Measurements from ENCODE around the gene ZACN. TPM values are rescaled to one million over a fixed set of nuclear protein-coding genes. Genes with fewer than 3 reads are reported as not detected.

ZACN gene
- total RNA-seq, 1 experiment from 2014 or later = 0.34 TPM

- H3K9me3 Mint-ChIP-seq (ENCODE audit: unreplicated experiment) = no peaks in the 10 kb centered on the region
- CTCF ChIA-PET = interaction anchor here (0.5 to 1.0 kb wide), 3 partner anchors 27 to 224 kb away, joined by 3 to 12 read pairs (median 3); partner anchors contain the start of gene WBP2
- BruUV-seq (replicated peaks) = no TSS peak
- no peak overlapping the region for H3K4me3 Mint-ChIP-seq (ENCODE audit: unreplicated experiment)
- H3K4me3 ChIP-seq (ENCODE audit: low read depth, low read length) = no peak overlapping the region
- no peak for TF ChIP-seq CTCF (IDR thresholded peaks at IDR 0.05; ENCODE audit: insufficient read depth in 1 of 2, low read depth in 1 of 2, low read length in 1 of 2, severe bottlenecking in 1 of 2, unreplicated experiment in 1 of 2)
- H3K9me3 ChIP-seq = no peaks in the 10 kb centered on the region
- no peaks in the 10 kb centered on the region for H3K4me1 ChIP-seq
- DNase-seq = no peak
- no peaks in the 10 kb centered on the region; the same call in none of the 2 replicates for H3K27me3 ChIP-seq (replicated peaks; ENCODE audit: control insufficient read depth, insufficient read depth, low read length)
- peaks cover 73% of the 10 kb centered on the region for H3K36me3 Mint-ChIP-seq (ENCODE audit: insufficient read depth, unreplicated experiment)
- peaks cover 9% of the 10 kb centered on the region for H3K4me1 Mint-ChIP-seq (ENCODE audit: low read depth, unreplicated experiment)
- peaks cover 21% of the 10 kb centered on the region for H3K27me3 Mint-ChIP-seq (ENCODE audit: insufficient read depth, unreplicated experiment)
- H3K27ac Mint-ChIP-seq (ENCODE audit: unreplicated experiment) = no peak overlapping the region
- intact Hi-C loops (cut with micrococcal nuclease; ENCODE audit: unreplicated experiment) = no loop called here
- POLR2A ChIA-PET = no interaction called here
- no peaks in the 10 kb centered on the region; the same call in 1 of the 2 replicates for H3K36me3 ChIP-seq (ENCODE audit: control insufficient read depth, insufficient read depth, low read length)
Measured at GRCh38 chr17:76079535-76079955, 563 bp downstream of the ZACN start.

GRCh38 chr17:76079956-76080767, 1.2 kb downstream of the ZACN start:
- CTCF ChIA-PET = interaction anchor here (0.9 to 1.0 kb wide), 3 partner anchors 26 to 184 kb away, joined by 3 to 4 read pairs (median 3); partner anchors contain the start of gene TRIM65
- Histone ChIP-seq H3K36me3 (ENCODE audit: control insufficient read depth, insufficient read depth, low read length) (peaks cover under 1% of the 10 kb centered on the region), H3K27me3 (replicated peaks; ENCODE audit: control insufficient read depth, insufficient read depth, low read length) (no peaks in the 10 kb centered on the region; the same call in none of the 2 replicates), H3K4me1 (no peaks in the 10 kb centered on the region), H3K9me3 (no peaks in the 10 kb centered on the region), H3K4me3 (ENCODE audit: low read depth, low read length) (no peak overlapping the region)
- H3K4me1 Mint-ChIP-seq (ENCODE audit: low read depth, unreplicated experiment) = peaks cover 3% of the 10 kb centered on the region
- no peak overlapping the region for H3K4me3 Mint-ChIP-seq (ENCODE audit: unreplicated experiment)
- intact Hi-C loops (cut with micrococcal nuclease; ENCODE audit: unreplicated experiment) = no loop called here
- no peak overlapping the region for H3K27ac Mint-ChIP-seq (ENCODE audit: unreplicated experiment)
- peaks cover 16% of the 10 kb centered on the region for H3K27me3 Mint-ChIP-seq (ENCODE audit: insufficient read depth, unreplicated experiment)
- no peak for DNase-seq
- H3K36me3 Mint-ChIP-seq (ENCODE audit: insufficient read depth, unreplicated experiment) = peaks cover 69% of the 10 kb centered on the region
- no TSS peak for BruUV-seq (replicated peaks)
- POLR2A ChIA-PET = no interaction called here
- TF ChIP-seq CTCF (IDR thresholded peaks at IDR 0.05; ENCODE audit: insufficient read depth in 1 of 2, low read depth in 1 of 2, low read length in 1 of 2, severe bottlenecking in 1 of 2, unreplicated experiment in 1 of 2) = peak in 1 of 2 experiments; percentile 11
- H3K9me3 Mint-ChIP-seq (ENCODE audit: unreplicated experiment) = no peaks in the 10 kb centered on the region

- no peak for TF ChIP-seq CTCF (IDR thresholded peaks at IDR 0.05; ENCODE audit: insufficient read depth in 1 of 2, low read depth in 1 of 2, low read length in 1 of 2, severe bottlenecking in 1 of 2, unreplicated experiment in 1 of 2)
- DNase-seq = no peak
- H3K27ac Mint-ChIP-seq (ENCODE audit: unreplicated experiment) = no peak overlapping the region
- no peak overlapping the region for H3K4me3 Mint-ChIP-seq (ENCODE audit: unreplicated experiment)
- POLR2A ChIA-PET = no interaction called here
- peaks cover 4% of the 10 kb centered on the region for H3K36me3 ChIP-seq (ENCODE audit: control insufficient read depth, insufficient read depth, low read length)
- CTCF ChIA-PET = interaction anchor here (0.9 kb wide), 1 partner anchor 184 kb away, joined by 4 read pairs; the partner anchor contains the start of gene TRIM65
- H3K4me3 ChIP-seq (ENCODE audit: low read depth, low read length) = no peak overlapping the region
- BruUV-seq (replicated peaks) = no TSS peak
- peaks cover 13% of the 10 kb centered on the region for H3K27me3 Mint-ChIP-seq (ENCODE audit: insufficient read depth, unreplicated experiment)
- H3K4me1 Mint-ChIP-seq (ENCODE audit: low read depth, unreplicated experiment) = no peaks in the 10 kb centered on the region
- H3K9me3 Mint-ChIP-seq (ENCODE audit: unreplicated experiment) = no peaks in the 10 kb centered on the region
- no peaks in the 10 kb centered on the region for H3K9me3 ChIP-seq
- no peaks in the 10 kb centered on the region for H3K4me1 ChIP-seq
- peaks cover 63% of the 10 kb centered on the region for H3K36me3 Mint-ChIP-seq (ENCODE audit: insufficient read depth, unreplicated experiment)
- intact Hi-C loops (cut with micrococcal nuclease; ENCODE audit: unreplicated experiment) = no loop called here
- H3K27me3 ChIP-seq (replicated peaks; ENCODE audit: control insufficient read depth, insufficient read depth, low read length) = no peaks in the 10 kb centered on the region; the same call in 1 of the 2 replicates
Measured at GRCh38 chr17:76080768-76081287, 1.8 kb downstream of the ZACN start.

Data from Caco-2 (cell line).